Effector CD4-positive, alpha-beta T cell (primary cell): ENCODE data around the gene SHISAL1.
"Not testable (repeated sequence)": the region's sequence is repeated elsewhere in the genome, so short reads cannot be mapped to it uniquely, and the experiment has no call there.

Source experiments
- DNase-seq: peaks from one replicate; pipeline ENCODE4 v3.0.0-alpha.2; 2020

The SHISAL1 gene

GRCh38 chr22:44259366-44260215 lies 53.2 kb downstream of the SHISAL1 start:
- DNase-seq, result no peak

GRCh38 chr22:44256556-44257485 lies 55.9 kb downstream of the SHISAL1 start:
- no peak for DNase-seq

- no peak for DNase-seq
These were observed 56.7 kb downstream of the SHISAL1 start for GRCh38 chr22:44256085-44256484.

- no peak for DNase-seq
These were observed 57.9 kb downstream of the SHISAL1 start for GRCh38 chr22:44254811-44255210.

- DNase-seq, result no peak
These were observed 63.2 kb downstream of the SHISAL1 start for GRCh38 chr22:44249376-44250147.

GRCh38 chr22:44248926-44249325 lies 63.8 kb downstream of the SHISAL1 start:
- no peak for DNase-seq

- DNase-seq, result no peak
These were observed 64.5 kb downstream of the SHISAL1 start for GRCh38 chr22:44247923-44248892.

- no peak for DNase-seq
These were observed 65.4 kb downstream of the SHISAL1 start for GRCh38 chr22:44247346-44247745.

- no peak for DNase-seq
These were observed 66.0 kb downstream of the SHISAL1 start for GRCh38 chr22:44246615-44247326.

- no peak for DNase-seq
These were observed 66.9 kb downstream of the SHISAL1 start for GRCh38 chr22:44245867-44246266.

- DNase-seq, result no peak
These were observed 67.3 kb downstream of the SHISAL1 start for GRCh38 chr22:44245438-44245837.

GRCh38 chr22:44244265-44244822 lies 68.4 kb downstream of the SHISAL1 start:
- no peak for DNase-seq

GRCh38 chr22:44243761-44244160 lies 69.0 kb downstream of the SHISAL1 start:
- DNase-seq, result no peak

- no peak for DNase-seq
These were observed 69.6 kb downstream of the SHISAL1 start for GRCh38 chr22:44242946-44243724.

- DNase-seq, result not testable (repeated sequence)
These were observed 71.6 kb downstream of the SHISAL1 start for GRCh38 chr22:44241121-44241520.

- no peak for DNase-seq
These were observed 75.5 kb downstream of the SHISAL1 start for GRCh38 chr22:44237290-44237689.

GRCh38 chr22:44234372-44234771 lies 78.4 kb downstream of the SHISAL1 start:
- not testable (repeated sequence) for DNase-seq

- DNase-seq, result no peak
These were observed 81.5 kb downstream of the SHISAL1 start for GRCh38 chr22:44231233-44231632.

GRCh38 chr22:44229809-44230208 lies 82.9 kb downstream of the SHISAL1 start:
- no peak for DNase-seq

- no peak for DNase-seq
These were observed 83.4 kb downstream of the SHISAL1 start for GRCh38 chr22:44229331-44229730.
